Tibial nerve (tissue), 4 donors: ENCODE data around the gene CARD9.

Source experiments
- CTCF ChIP-seq, 5 experiments: fragments of 200-600 bp in 3 of 5; fragments of 450-650 bp in 2 of 5; sonication (generic) in 3 of 5; IDR thresholded peaks; one replicate each; pipeline ENCODE4 v1.5.1; 2016 to 2019; ENCODE audit warnings: antibody characterized with exemption in 5 of 5, mild to moderate bottlenecking in 3 of 5, moderate library complexity in 2 of 5
- EP300 ChIP-seq, 2 donors: sonication (generic); formaldehyde crosslinking; IDR thresholded peaks; one replicate each; pipeline ENCODE4 v1.6.1; 2017; ENCODE audit warnings: antibody characterized with exemption in 2 of 2, mild to moderate bottlenecking in 1 of 2
- POLR2A ChIP-seq, 2 donors: fragments of 450-650 bp; IDR thresholded peaks; one replicate each; pipeline ENCODE4 v1.6.1; 2017; ENCODE audit warnings: antibody characterized with exemption in 2 of 2, mild to moderate bottlenecking in 2 of 2, moderate library complexity in 2 of 2

- TF ChIP-seq CTCF (IDR thresholded peaks at IDR 0.05) (peak; percentile 99 to 100 (median 100)), POLR2A (IDR thresholded peaks at IDR 0.05) (peak; percentile 72 to 74), EP300 (IDR thresholded peaks at IDR 0.05) (peak; percentile 10 to 88)
Measured at GRCh38 chr9:136363106-136363948, 10.1 kb downstream of the CARD9 start, which contains the start of gene DNLZ.
